KMS-11 (cell line): ENCODE results near the gene CELF4.
A peak's percentile ranks its signal among the peaks of the same experiment; 100 is the strongest.

Experiments
- H2AFZ ChIP-seq: fragments of 200-600 bp; sonication (generic); 2 replicates; pipeline ENCODE4 v1.6.1; 2016; ENCODE audit warnings: antibody characterized with exemption, mixed run types, low read depth
- H3K27ac ChIP-seq: fragments of 200-600 bp; sonication (generic); 2 replicates; pipeline ENCODE4 v1.6.1; 2016; ENCODE audit warnings: mild to moderate bottlenecking, mixed run types
- H3K27me3 ChIP-seq: fragments of 200-600 bp; sonication (generic); 2 replicates; pipeline ENCODE4 v1.6.1; 2017; ENCODE audit warnings: mild to moderate bottlenecking, low read depth, mixed run types, moderate library complexity; ENCODE audit not compliant: insufficient read depth
- H3K36me3 ChIP-seq: fragments of 200-600 bp; sonication (generic); 2 replicates; pipeline ENCODE4 v1.6.1; 2017; ENCODE audit warnings: mild to moderate bottlenecking, mixed run types; ENCODE audit not compliant: insufficient read depth
- H3K4me1 ChIP-seq: fragments of 200-600 bp; sonication (generic); 2 replicates; pipeline ENCODE4 v1.6.1; 2016; ENCODE audit warnings: mild to moderate bottlenecking, low read depth, mixed run types; ENCODE audit not compliant: poor library complexity, severe bottlenecking
- H3K4me2 ChIP-seq: fragments of 200-600 bp; sonication (generic); 2 replicates; pipeline ENCODE4 v1.7.0; 2016; ENCODE audit warnings: mild to moderate bottlenecking, mixed run types
- H3K4me3 ChIP-seq: fragments of 200-600 bp; sonication (generic); IDR thresholded peaks from 2 replicates; pipeline ENCODE4 v1.6.1; 2017; ENCODE audit warnings: low read depth, low read length, mixed read lengths; ENCODE audit not compliant: insufficient read depth
- H3K79me2 ChIP-seq: fragments of 200-600 bp; sonication (generic); 2 replicates; pipeline ENCODE4 v1.6.1; 2016; ENCODE audit warnings: low read depth, mixed run types; ENCODE audit not compliant: insufficient read depth
- H3K9ac ChIP-seq: fragments of 200-600 bp; sonication (generic); 2 replicates; pipeline ENCODE4 v1.6.1; 2016; ENCODE audit warnings: mild to moderate bottlenecking, mixed run types
- H4K20me1 ChIP-seq: fragments of 200-600 bp; sonication (generic); 2 replicates; pipeline ENCODE4 v1.6.1; 2016; ENCODE audit warnings: mild to moderate bottlenecking, mixed run types; ENCODE audit not compliant: insufficient read depth
- TF ChIP-seq, protein P1 (sequence below): fragments of 200-600 bp; sonication (generic); conservative IDR thresholded peaks from 2 replicates; pipeline ENCODE4 v1.6.1; 2017; ENCODE audit warnings: low read depth, mild to moderate bottlenecking, antibody characterized with exemption, low read length, moderate library complexity, mixed read lengths

Gene CELF4

GRCh38 chr18:37567994-37568359, 2.4 kb upstream of the CELF4 start:
- no peaks in the 10 kb centered on the region for H3K27me3 ChIP-seq
- H3K4me1 ChIP-seq = no peaks in the 10 kb centered on the region
- H3K9ac ChIP-seq = no peak overlapping the region
- H3K79me2 ChIP-seq = no peaks in the 10 kb centered on the region
- no peak overlapping the region for H3K27ac ChIP-seq
- no peak overlapping the region for H3K4me2 ChIP-seq
- H2AFZ ChIP-seq = no peak overlapping the region
- H4K20me1 ChIP-seq = no peaks in the 10 kb centered on the region
- no peaks in the 10 kb centered on the region for H3K36me3 ChIP-seq
- TF ChIP-seq, protein P1, sequence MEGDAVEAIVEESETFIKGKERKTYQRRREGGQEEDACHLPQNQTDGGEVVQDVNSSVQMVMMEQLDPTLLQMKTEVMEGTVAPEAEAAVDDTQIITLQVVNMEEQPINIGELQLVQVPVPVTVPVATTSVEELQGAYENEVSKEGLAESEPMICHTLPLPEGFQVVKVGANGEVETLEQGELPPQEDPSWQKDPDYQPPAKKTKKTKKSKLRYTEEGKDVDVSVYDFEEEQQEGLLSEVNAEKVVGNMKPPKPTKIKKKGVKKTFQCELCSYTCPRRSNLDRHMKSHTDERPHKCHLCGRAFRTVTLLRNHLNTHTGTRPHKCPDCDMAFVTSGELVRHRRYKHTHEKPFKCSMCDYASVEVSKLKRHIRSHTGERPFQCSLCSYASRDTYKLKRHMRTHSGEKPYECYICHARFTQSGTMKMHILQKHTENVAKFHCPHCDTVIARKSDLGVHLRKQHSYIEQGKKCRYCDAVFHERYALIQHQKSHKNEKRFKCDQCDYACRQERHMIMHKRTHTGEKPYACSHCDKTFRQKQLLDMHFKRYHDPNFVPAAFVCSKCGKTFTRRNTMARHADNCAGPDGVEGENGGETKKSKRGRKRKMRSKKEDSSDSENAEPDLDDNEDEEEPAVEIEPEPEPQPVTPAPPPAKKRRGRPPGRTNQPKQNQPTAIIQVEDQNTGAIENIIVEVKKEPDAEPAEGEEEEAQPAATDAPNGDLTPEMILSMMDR = no peak
- no peak overlapping the region for H3K4me3 ChIP-seq

DNA sequence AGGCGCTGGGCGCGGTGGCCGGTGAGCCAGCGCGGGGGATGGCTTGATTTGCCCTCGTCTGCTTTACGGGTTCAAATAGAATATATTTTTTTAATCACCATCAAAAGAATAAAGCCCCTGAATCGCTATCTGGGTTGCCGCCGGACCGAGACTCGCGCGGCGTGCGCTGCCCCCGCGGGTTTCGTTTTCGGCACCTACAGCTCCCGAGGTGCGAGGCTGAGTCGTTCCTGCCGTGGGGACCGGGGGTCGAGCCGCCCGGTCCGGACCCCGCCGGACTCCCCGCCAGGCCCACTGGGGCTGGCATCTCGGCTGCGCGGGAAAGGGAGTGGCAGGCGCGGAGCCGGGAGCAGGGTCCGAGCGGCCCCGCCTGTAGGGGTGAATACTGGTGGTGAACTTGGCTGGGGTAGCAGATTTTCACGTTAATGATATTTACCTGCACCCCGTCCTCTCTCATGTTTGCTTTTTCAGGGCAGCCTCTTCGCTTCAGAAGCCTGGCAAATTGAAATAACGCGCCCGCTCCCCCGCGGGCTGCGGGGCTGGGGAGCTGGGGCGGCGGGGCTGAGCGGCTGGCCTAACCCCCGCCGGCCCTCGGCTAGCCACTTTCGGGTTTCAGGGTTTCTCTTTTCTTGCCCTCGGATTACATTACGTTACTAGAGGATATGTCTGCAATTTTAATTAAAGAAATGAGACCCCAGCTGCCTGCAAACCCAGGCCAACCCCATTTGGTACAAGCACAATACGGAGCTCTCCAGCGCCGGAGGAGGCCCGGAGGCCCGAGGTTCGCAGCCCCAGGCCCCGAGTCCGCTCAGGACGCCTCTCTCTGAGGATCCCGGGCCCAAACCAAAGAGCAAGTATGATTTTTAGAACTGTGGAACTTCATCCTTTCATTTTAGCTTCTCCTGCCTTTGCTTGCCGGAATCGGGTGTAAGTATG, 1.7 kb upstream of the CELF4 start:
- Histone ChIP-seq H3K36me3 (no peaks in the 10 kb centered on the region), H3K4me3 (no peak overlapping the region), H3K4me1 (no peaks in the 10 kb centered on the region), H3K27ac (no peak overlapping the region), H3K27me3 (no peaks in the 10 kb centered on the region), H3K79me2 (no peaks in the 10 kb centered on the region), H2AFZ (no peak overlapping the region), H3K9ac (no peak overlapping the region), H3K4me2 (no peak overlapping the region), H4K20me1 (no peaks in the 10 kb centered on the region)
- TF ChIP-seq, protein P1 = no peak

GRCh38 chr18:37566479-37567060, 972 bp upstream of the CELF4 start:
- Histone ChIP-seq H3K27ac (no peak overlapping the region), H3K4me3 (no peak overlapping the region), H3K4me1 (no peaks in the 10 kb centered on the region), H2AFZ (peak overlapping the region; percentile 47), H3K36me3 (no peaks in the 10 kb centered on the region), H3K79me2 (no peaks in the 10 kb centered on the region), H3K27me3 (no peaks in the 10 kb centered on the region), H3K4me2 (peak overlapping the region; percentile 54; the same call in 1 of the 2 replicates), H4K20me1 (no peaks in the 10 kb centered on the region), H3K9ac (no peak overlapping the region)
- TF ChIP-seq, protein P1 = no peak

DNA sequence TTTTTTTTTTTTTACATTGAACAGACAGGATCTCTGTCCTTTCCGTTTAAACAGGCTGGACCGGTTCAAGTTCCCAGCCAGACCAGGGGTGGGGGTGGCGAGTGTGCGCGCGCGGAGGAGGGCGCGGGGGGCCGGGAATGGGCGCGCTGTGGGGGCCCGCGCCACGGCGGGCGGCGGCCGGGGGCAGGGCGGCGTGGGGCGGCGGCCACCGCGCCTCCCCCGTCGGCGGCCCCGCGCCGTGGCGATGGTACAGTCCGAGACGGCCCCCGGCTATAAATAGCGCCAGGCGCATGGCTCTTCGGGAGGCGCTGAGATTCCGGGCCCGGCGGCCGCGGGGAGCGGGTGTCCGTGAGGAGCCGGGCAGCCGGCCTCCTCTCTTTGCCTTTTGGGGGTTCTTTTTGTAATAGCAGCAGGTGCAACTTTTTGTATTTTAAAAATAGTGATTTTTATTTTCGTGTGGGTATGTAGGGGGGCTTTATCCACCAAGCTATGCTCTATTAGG, 430 bp upstream of the CELF4 start:
- Histone ChIP-seq H4K20me1 (no peaks in the 10 kb centered on the region), H3K4me2 (peak overlapping the region; percentile 54; the same call in 1 of the 2 replicates), H3K36me3 (no peaks in the 10 kb centered on the region), H3K27ac (no peak overlapping the region), H3K27me3 (no peaks in the 10 kb centered on the region), H3K4me1 (no peaks in the 10 kb centered on the region), H3K79me2 (no peaks in the 10 kb centered on the region), H3K9ac (no peak overlapping the region), H2AFZ (peak overlapping the region; percentile 47; the same call in 1 of the 2 replicates), H3K4me3 (no peak overlapping the region)
- TF ChIP-seq, protein P1 = no peak
